GM20431 (cell line): ENCODE measurements around the gene APOM.

Experiments
- in situ Hi-C: fragments of 300-500 bp; cut with MseI, MboI; formaldehyde crosslinking; loops from one replicate; pipeline ENCODE4 v1.15.0; 2020; ENCODE audit warnings: low sequenced_read_pairs; ENCODE audit not compliant: unreplicated experiment

Gene APOM

GRCh38 chr6:31655349-31656237, at the start of gene APOM:
Gene APOM (plus strand): TSS chr6:31655894. CDS start chr6:31655967, 73 bp downstream.
- in situ Hi-C loops: no loop called here

GRCh38 chr6:31607317-31607716, 48.4 kb upstream of the APOM start:
- in situ Hi-C loops: no loop called here

- in situ Hi-C loops: no loop called here
Measured at GRCh38 chr6:31609519-31610406, 45.9 kb upstream of the APOM start.

GRCh38 chr6:31610968-31611367, 44.7 kb upstream of the APOM start:
- in situ Hi-C loops: no loop called here

- in situ Hi-C loops: no loop called here
Measured at GRCh38 chr6:31614075-31614619, 41.5 kb upstream of the APOM start.

- in situ Hi-C loops: no loop called here
Measured at GRCh38 chr6:31614684-31615578, 40.8 kb upstream of the APOM start, which contains the start of gene AIF1. Gene AIF1 (plus strand): TSS chr6:31615234. CDS start chr6:31615330, 96 bp downstream.

GRCh38 chr6:31615748-31616147, 39.9 kb upstream of the APOM start:
- in situ Hi-C loops: no loop called here

- in situ Hi-C loops: no loop called here
Measured at GRCh38 chr6:31617010-31617409, 38.7 kb upstream of the APOM start.

GRCh38 chr6:31619805-31620585, 35.7 kb upstream of the APOM start:
- in situ Hi-C loops: no loop called here

GRCh38 chr6:31620586-31621319, 34.9 kb upstream of the APOM start, which contains the start of gene PRRC2A:
Gene PRRC2A (plus strand): TSS chr6:31620715. CDS start chr6:31622790, 2,075 bp downstream.
- in situ Hi-C loops: no loop called here

- in situ Hi-C loops: no loop called here
Measured at GRCh38 chr6:31621320-31621939, 34.3 kb upstream of the APOM start.

GRCh38 chr6:31621991-31622390, 33.7 kb upstream of the APOM start:
- in situ Hi-C loops: no loop called here

GRCh38 chr6:31622684-31623091, 33.0 kb upstream of the APOM start:
- in situ Hi-C loops: no loop called here

- in situ Hi-C loops: no loop called here
Measured at GRCh38 chr6:31624070-31624469, 31.6 kb upstream of the APOM start.

GRCh38 chr6:31626952-31627351, 28.7 kb upstream of the APOM start:
- in situ Hi-C loops: no loop called here

GRCh38 chr6:31627690-31628287, 27.9 kb upstream of the APOM start:
- in situ Hi-C loops: no loop called here

GRCh38 chr6:31629014-31629413, 26.7 kb upstream of the APOM start:
- in situ Hi-C loops: no loop called here
